HepG2 (cell line): ENCODE measurements around the gene ETV3L. TPM values are rescaled to one million over a fixed set of nuclear protein-coding genes. Genes with fewer than 3 reads are reported as not detected.

Experiments
- ATAC-seq: fragments of 200-7000 bp; cut with Tn5 transposase; 3 replicates; pipeline ENCODE4 v1.9.1; 2020; ENCODE audit warnings: mild to moderate bottlenecking, moderate library complexity
- BruUV-seq: library from RNA; stranded (reverse); fragments of 400-500 nt; replicated peaks from 2 replicates; lab custom pipeline; 2021; lab: Mats Ljungman, UMichigan
- CTCF ChIA-PET: fragments of 300-600 bp; formaldehyde crosslinking; extraction: SDS; loops from one replicate; lab custom pipeline; 2021; ENCODE audit warnings: low total read pairs, inconsistent platforms, low intra/inter-chr PET ratio; lab: Yijun Ruan, JAX
- POLR2A ChIA-PET: fragments of 350-600 bp; sonication (Branson Sonifier 250); formaldehyde crosslinking; loops from one replicate; lab custom pipeline; 2020; ENCODE audit warnings: antibody characterized with exemption, inconsistent platforms; lab: Yijun Ruan, JAX
- DNase-seq: peaks from one replicate; pipeline ENCODE4 v3.0.0-alpha.2; 2015; ENCODE audit warnings: low spot score
- FAIRE-seq: peaks from 3 replicates; lab custom pipeline; 2011; peaks lifted over from hg19 to GRCh38; lab: Jason Lieb, UNC
- H2AFZ ChIP-seq: one replicate; pipeline ENCODE4 v1.6.1; 2011; ENCODE audit warnings: low read length, inconsistent platforms
- H3K27ac ChIP-seq: fragments of 300-600 bp; 3 replicates; pipeline ENCODE4 v1.8.0; 2011; ENCODE audit warnings: mixed run types, mild to moderate bottlenecking, mixed read lengths, low read length, inconsistent platforms; ENCODE audit not compliant: insufficient read depth; ENCODE audit errors: extremely low read length
- H3K27me3 ChIP-seq, 2 experiments: fragments of 200-600 bp in 1 of 2; 2 replicates in 1 of 2; 3 replicates in 1 of 2; pipeline versions ENCODE4 v1.6.0 to v1.8.0; 2011; ENCODE audit warnings: low read length in 2 of 2, mild to moderate bottlenecking in 2 of 2, moderate library complexity in 2 of 2, inconsistent platforms in 1 of 2; ENCODE audit not compliant: insufficient read depth in 2 of 2, control insufficient read depth in 1 of 2
- H3K36me3 ChIP-seq, 2 experiments: fragments of 200-600 bp in 1 of 2; replicated peaks in 1 of 2; 2 replicates in 1 of 2; 3 replicates in 1 of 2; pipeline versions ENCODE4 v1.5.1 to v1.8.0; 2011; ENCODE audit warnings: low read length in 2 of 2, inconsistent platforms in 1 of 2; ENCODE audit not compliant: insufficient read depth in 2 of 2, control insufficient read depth in 1 of 2
- H3K4me1 ChIP-seq: 2 replicates; pipeline ENCODE4 v1.5.1; 2012; ENCODE audit warnings: low read length, inconsistent platforms; ENCODE audit not compliant: insufficient read depth
- H3K4me2 ChIP-seq: 2 replicates; pipeline ENCODE4 v1.6.0; 2011; ENCODE audit warnings: low read depth, low read length, inconsistent platforms
- H3K4me3 ChIP-seq, 3 experiments: fragments of 200-600 bp in 1 of 3; sonication (generic), shearing (Covaris generic) in 1 of 3; replicated peaks in 1 of 3; 2 replicates each; pipeline ENCODE4 v1.5.1; 2011 to 2016; ENCODE audit warnings: low read length in 3 of 3, inconsistent platforms in 2 of 3, low read depth in 2 of 3, mild to moderate bottlenecking in 2 of 3, control low read depth in 1 of 3, mixed read lengths in 1 of 3; ENCODE audit not compliant: insufficient read depth in 1 of 3
- H3K79me2 ChIP-seq: one replicate; pipeline ENCODE4 v1.6.1; 2011; ENCODE audit warnings: low read length, inconsistent platforms; ENCODE audit not compliant: insufficient read depth
- H3K9ac ChIP-seq: 2 replicates; pipeline ENCODE4 v1.6.0; 2011; ENCODE audit warnings: mild to moderate bottlenecking, low read depth, low read length, inconsistent platforms; ENCODE audit not compliant: insufficient read depth
- H3K9me3 ChIP-seq: 2 replicates; pipeline ENCODE4 v1.5.1; 2012; ENCODE audit warnings: mild to moderate bottlenecking, low read length
- H4K20me1 ChIP-seq: 2 replicates; pipeline ENCODE4 v1.6.0; 2011; ENCODE audit warnings: inconsistent platforms, mild to moderate bottlenecking, low read length, moderate library complexity; ENCODE audit not compliant: insufficient read depth
- CEBPB ChIP-seq: IDR thresholded peaks from 2 replicates; pipeline ENCODE4 v1.6.1; 2011; ENCODE audit warnings: low read depth, low read length, improper control_type of control experiment, borderline replicate concordance
- CENPBD1 ChIP-seq: sonication (generic); formaldehyde crosslinking; IDR thresholded peaks from 2 replicates; pipeline ENCODE4 v1.8.0; 2022; ENCODE audit warnings: missing genetic modification reagents, low read depth, mild to moderate bottlenecking, borderline replicate concordance
- FOXC1 ChIP-seq: sonication (generic); formaldehyde crosslinking; IDR thresholded peaks from 2 replicates; pipeline ENCODE4 v1.8.0; 2022; ENCODE audit warnings: mild to moderate bottlenecking, missing genetic modification reagents, borderline replicate concordance
- MAF1 ChIP-seq: sonication (generic); formaldehyde crosslinking; IDR thresholded peaks from 2 replicates; pipeline ENCODE4 v1.5.0; 2020; ENCODE audit warnings: missing genetic modification reagents, borderline replicate concordance
- SRSF1 ChIP-seq: fragments of 200-400 bp; formaldehyde crosslinking; optimal IDR thresholded peaks from 2 replicates; pipeline ENCODE3; 2017; ENCODE audit warnings: mild to moderate bottlenecking, low read depth, low read length, moderate library complexity
- ZNF512B ChIP-seq: sonication (generic); formaldehyde crosslinking; IDR thresholded peaks from 2 replicates; pipeline ENCODE4 v1.5.1; 2020; ENCODE audit warnings: missing genetic modification reagents, mild to moderate bottlenecking, borderline replicate concordance
- ZNF841 ChIP-seq: sonication (generic); formaldehyde crosslinking; IDR thresholded peaks from 2 replicates; pipeline ENCODE4 v1.8.1; 2023; ENCODE audit warnings: missing genetic modification reagents, borderline replicate concordance
- WGBS: methylation state at CpG from one replicate; pipeline ENCODE4 v1.1.6; 2017; ENCODE audit warnings: low lambda C conversion rate; 5-methylcytosine and 5-hydroxymethylcytosine counted together
- in situ Hi-C: cut with HindIII; loops from 2 replicates; pipeline ENCODE4 v1.10.0; 2017; ENCODE audit warnings: low pct_unique_long_range_greater_than_20kb; ENCODE audit not compliant: extremely low pct_ligation_motif_present
- intact Hi-C: fragments of 100-400 bp; cut with micrococcal nuclease; formaldehyde crosslinking; loops from one replicate; pipeline ENCODE4 v1.10.0; 2022; ENCODE audit not compliant: unreplicated experiment
- polyA plus RNA-seq, 8 experiments: library from polyadenylated mRNA; depleted of rRNA in 3 of 8; stranded (reverse) in 7 of 8; unstranded in 1 of 8; fragments of >200 nt; fragmentation: Illumina TruSeq in 4 of 8; extraction: Trizol in 4 of 8; gene quantifications; 2 replicates each; pipeline versions ENCODE4 v1.2.1 to v1.2.3, GENCODE V29; 2011 to 2016; ENCODE audit warnings: low read depth in 4 of 8, missing spikeins in 1 of 8, mixed read lengths in 1 of 8; ENCODE audit not compliant: insufficient read depth in 1 of 8
- total RNA-seq, 5 experiments: library from RNA; depleted of rRNA; stranded (reverse); fragments of >200 nt; fragmentation: Illumina TruSeq; extraction: Trizol; gene quantifications; 2 replicates each; pipeline ENCODE4 v1.2.3, GENCODE V29; 2016; ENCODE audit warnings: low read depth in 1 of 5

Gene ETV3L
- total and polyA plus RNA-seq, 2 of the 13 experiments (the other 11 are each of a cell fraction or from before 2014, with no cell fraction given): not detected

GRCh38 chr1:157089789-157090188 lies 9.8 kb downstream of the ETV3L start:
- Histone ChIP-seq H3K4me2 (no peak overlapping the region), H3K9ac (no peak overlapping the region), H3K27ac (no peak overlapping the region), H2AFZ (no peak overlapping the region), H3K36me3 (no peaks in the 10 kb centered on the region), H4K20me1 (no peaks in the 10 kb centered on the region), H3K4me1 (peaks cover 14% of the 10 kb centered on the region), H3K79me2 (no peaks in the 10 kb centered on the region), H3K4me3 (no peak overlapping the region), H3K27me3 (peaks cover 0 to 22% of the 10 kb centered on the region in 2 experiments; a peak in 3 of 5 replicates), H3K9me3 (no peaks in the 10 kb centered on the region)
- TF ChIP-seq FOXC1 (CRISPR knock-in tag): 0 out of 2 replicates have a peak, but pooled peaks have one; percentile 32
- no peak for TF ChIP-seq CENPBD1 (CRISPR knock-in tag)
- no peak for TF ChIP-seq ZNF841 (CRISPR knock-in tag)
- TF ChIP-seq MAF1 (CRISPR knock-in tag): no peak
- in situ Hi-C loops (loop anchor here (5.0 kb wide), 1 partner anchor 63 kb away; no protein-coding TSS in a partner anchor), intact Hi-C loops (loop anchor here (1.0 to 10.0 kb wide), 3 partner anchors 48 to 885 kb away; partner anchors contain the start of gene ETV3)
- FAIRE-seq (no peak), ATAC-seq (peak; percentile 63), DNase-seq (no peak)
- CTCF ChIA-PET: interaction anchor here (1.1 to 3.7 kb wide), 2 partner anchors 66 to 74 kb away, joined by 3 to 71 read pairs; no protein-coding TSS in a partner anchor
- WGBS: 34% methylated on average over 9 of the region's 9 CpGs
- POLR2A ChIA-PET: interaction anchor here (1.3 to 1.7 kb wide), 2 partner anchors 66 to 71 kb away, joined by 3 to 16 read pairs; no protein-coding TSS in a partner anchor
- no TSS peak for BruUV-seq

- no peak overlapping the region for H3K4me3 ChIP-seq
- DNase-seq: no peak
- BruUV-seq: no TSS peak
- TF ChIP-seq SRSF1 (no peak), ZNF512B (no peak), CEBPB (peak; percentile 40; the same call in 1 of the 2 replicates)
- ChIA-PET CTCF (interaction anchor here (3.7 kb wide), 1 partner anchor 68 kb away, joined by 71 read pairs; no protein-coding TSS in a partner anchor), POLR2A (no interaction called here)
- peaks cover 0 to 22% of the 10 kb centered on the region in 2 experiments; a peak in 3 of 5 replicates for H3K27me3 ChIP-seq
- H3K9me3 ChIP-seq: no peaks in the 10 kb centered on the region
- no peaks in the 10 kb centered on the region for H3K79me2 ChIP-seq
- no peaks in the 10 kb centered on the region for H3K36me3 ChIP-seq
- in situ Hi-C loops (no loop called here), intact Hi-C loops (no loop called here)
- no peak for ATAC-seq
- H2AFZ ChIP-seq: no peak overlapping the region
- H3K9ac ChIP-seq: no peak overlapping the region
- H3K27ac ChIP-seq: no peak overlapping the region
- H4K20me1 ChIP-seq: no peaks in the 10 kb centered on the region
- H3K4me2 ChIP-seq: no peak overlapping the region
- peaks cover 17% of the 10 kb centered on the region for H3K4me1 ChIP-seq
- FAIRE-seq: no peak
These were observed 11.0 kb downstream of the ETV3L start for GRCh38 chr1:157088607-157089006.
